Activated CD4-positive, alpha-beta T cell treated with anti-CD3 and anti-CD28 coated beads, Interleukin-2, Interleukin-4, amounts not matched to agents 100 ng/mL and 50 ng/mL, durations not matched to agents 16 hours and 8 hours (primary cell): ENCODE measurements around the gene ATP5F1E.
"Not testable (repeated sequence)": the region's sequence is repeated elsewhere in the genome, so short reads cannot be mapped to it uniquely, and the experiment has no call there.

Experiments used
- DNase-seq: peaks from one replicate; pipeline ENCODE4 v3.0.0-alpha.2; 2020; ENCODE audit warnings: low spot score

The ATP5F1E gene

GRCh38 chr20:59019217-59019616 lies 12.9 kb downstream of the ATP5F1E start, which contains the start of gene TUBB1:
TSS of gene TUBB1 (plus strand) at chr20:59019429. CDS start at chr20:59019523, 94 bp downstream.
- no peak for DNase-seq

- no peak for DNase-seq
These were observed 13.3 kb downstream of the ATP5F1E start for GRCh38 chr20:59018817-59019216.

DNA sequence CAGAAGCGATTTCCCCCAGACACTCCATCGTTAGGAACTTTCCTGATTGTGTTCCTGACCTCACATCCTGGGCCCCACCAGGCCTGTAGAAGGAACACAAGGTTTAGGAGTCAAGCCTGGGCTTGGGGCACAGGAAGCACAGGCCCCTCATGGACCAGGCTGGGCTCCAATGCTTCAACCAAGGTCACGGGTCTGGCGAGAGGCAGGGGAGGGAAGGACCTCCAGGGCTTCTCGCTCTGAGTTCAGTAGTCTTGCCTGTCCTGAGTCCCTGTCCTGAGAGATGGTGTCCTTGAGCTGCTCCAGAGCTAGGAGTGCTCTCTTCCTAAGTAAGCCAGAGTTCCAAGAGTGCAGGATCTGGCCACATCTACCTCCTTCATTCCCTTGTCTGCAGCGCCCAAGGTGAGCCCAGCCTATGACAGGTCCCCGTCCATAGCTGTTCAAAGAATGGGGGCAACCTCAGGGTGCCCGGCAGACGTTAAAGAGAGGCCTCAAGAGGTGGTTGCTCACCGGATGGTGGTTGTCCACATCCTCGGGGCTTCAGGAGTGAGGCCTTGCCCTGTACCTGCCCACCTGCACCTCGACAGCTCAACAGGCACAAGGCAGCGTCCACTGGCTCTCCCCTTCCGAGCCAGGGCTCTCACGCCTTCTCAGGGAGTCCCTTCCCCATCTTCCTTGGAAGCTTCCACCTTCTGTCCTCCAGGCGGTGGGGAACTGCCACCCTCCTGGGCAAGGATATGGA lies 14.5 kb downstream of the ATP5F1E start:
- no peak for DNase-seq

DNA sequence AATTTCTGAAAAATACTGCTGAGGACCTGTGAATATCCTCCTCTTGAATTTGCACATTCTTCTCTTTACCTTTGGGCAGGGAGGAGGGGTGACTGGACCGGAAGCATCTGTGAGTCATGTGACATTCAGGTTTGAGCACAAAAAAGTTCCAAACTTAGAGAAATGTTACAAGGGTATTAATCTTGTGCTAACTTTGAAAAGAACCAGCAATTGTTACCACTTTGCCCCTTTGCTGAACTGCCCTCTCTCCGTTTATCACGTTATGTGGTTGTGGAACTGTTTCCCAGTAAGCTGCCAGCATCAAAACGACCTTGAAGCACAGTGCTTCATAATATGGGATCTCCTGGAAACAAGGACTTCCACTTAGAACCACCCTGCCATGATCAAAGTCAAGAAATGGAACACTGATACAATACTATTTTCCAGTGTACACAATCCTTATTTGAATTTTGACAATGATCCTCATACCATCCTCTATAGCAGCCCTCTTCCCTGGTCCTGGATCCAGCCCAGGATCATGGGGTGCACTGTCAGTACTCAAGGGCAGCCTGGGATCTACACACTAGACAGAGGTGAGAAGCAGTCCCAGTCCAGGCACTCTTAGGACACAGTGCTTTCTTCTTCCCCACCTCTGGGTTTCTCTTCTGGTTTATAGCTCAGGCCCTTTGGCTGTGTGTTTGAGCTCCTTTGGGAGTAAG lies 15.2 kb downstream of the ATP5F1E start:
- no peak for DNase-seq

- DNase-seq = no peak
These were observed 16.1 kb downstream of the ATP5F1E start for GRCh38 chr20:59015812-59016711.

DNA sequence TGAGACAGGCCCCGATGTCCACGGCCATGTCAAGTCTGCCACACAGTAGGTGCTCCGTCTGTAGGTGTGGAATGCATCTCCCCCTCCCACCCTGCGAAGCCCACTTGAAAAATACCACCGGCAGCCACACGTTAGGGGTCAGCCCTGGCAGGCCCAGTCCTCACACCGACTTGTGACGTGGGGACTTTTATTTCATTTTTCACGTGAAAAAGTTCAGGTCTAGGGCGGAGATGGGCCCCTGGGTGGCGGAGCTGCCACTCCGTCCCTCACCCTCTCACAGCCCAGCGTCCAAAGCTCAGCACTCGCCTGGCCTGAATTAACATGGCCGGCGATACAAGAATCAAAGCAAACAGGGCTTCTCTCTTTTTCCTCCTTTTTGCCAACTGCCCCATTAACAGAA lies 16.7 kb downstream of the ATP5F1E start:
- no peak for DNase-seq

DNA sequence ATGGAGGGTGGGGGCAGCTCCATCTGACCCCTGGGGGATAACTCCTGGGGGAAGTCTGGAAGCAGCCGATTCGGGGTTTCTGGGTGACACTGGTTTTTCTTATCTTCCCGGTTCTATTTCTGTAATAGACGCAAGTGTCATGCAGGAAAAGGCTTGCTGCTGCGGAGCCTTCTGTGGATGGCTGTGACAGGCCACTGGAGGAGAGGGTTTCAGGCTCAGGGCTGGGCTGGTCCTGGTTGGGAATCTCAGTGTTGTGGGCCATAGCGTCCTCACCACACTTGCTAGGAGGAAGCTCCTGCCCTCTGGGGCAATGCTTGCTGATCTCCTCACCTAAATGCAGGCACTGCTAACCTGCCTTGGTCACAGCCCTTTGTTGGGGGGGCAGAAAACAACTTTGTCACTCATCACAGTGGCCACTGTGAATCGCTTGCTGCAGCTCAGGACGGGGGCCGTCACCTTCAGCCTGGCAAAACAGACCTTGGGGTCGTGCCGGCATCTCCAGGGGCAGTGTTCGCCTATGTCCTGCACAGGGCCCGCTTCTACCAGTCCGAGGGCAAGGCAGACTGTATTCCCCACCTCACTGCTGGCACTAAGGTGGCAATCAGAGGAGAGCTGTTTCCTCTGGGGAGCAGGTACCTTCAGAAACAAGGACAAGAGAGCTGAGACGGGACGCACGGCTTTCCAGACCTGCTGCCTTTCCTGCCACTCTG lies 17.3 kb downstream of the ATP5F1E start:
- DNase-seq = no peak

GRCh38 chr20:59013959-59014608 lies 18.1 kb downstream of the ATP5F1E start:
- DNase-seq = no peak

GRCh38 chr20:59013031-59013951 lies 18.8 kb downstream of the ATP5F1E start:
- DNase-seq = no peak

DNA sequence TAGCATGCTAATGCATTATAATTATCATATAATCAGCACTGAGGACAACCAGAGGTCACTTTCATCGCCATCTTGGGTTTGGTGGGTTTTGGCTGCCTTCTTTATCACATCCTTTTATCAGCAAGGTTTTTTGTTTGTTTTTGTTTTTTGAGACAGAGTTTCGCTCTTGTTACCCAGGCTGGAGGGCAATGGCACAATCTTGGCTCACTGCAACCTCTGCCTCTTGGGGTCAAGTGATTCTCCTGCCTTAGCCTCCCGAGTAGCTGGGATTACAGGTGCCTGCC lies 20.3 kb downstream of the ATP5F1E start:
- DNase-seq = not testable (repeated sequence)

GRCh38 chr20:59010995-59011873 lies 20.9 kb downstream of the ATP5F1E start:
- no peak for DNase-seq

DNA sequence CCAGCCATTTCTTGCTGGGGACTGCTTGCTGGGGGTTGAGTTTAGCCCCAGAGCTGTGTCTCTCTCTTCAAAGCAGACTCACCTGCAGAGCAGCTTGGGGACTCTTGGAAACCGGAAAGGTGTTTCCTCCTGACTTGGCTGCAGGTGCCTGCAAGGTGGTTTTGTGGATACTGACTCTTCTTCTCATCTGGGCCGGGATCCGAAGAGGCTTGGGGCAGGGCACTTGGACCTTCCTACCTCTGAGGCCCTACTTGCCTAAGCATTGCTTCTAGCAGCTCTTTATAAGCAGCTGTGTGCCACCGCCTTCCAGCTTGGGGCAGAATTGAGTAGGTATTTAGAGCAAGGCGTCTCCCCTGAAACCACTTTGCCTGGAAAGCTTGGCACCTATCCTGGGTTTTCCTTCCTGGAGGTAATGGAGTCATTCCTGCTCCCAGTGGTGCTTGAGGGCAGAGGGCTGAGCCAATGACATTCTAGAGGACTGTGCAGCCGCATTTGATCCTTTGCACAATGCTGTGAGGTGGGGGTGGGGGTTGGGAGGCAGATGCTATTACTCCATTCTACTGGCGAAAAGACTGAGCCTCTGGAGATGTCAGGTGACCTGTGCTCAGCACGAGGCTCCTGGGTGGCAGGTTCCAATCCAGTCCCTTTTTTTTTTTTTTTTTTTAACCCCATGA lies 21.7 kb downstream of the ATP5F1E start:
- DNase-seq = no peak

DNA sequence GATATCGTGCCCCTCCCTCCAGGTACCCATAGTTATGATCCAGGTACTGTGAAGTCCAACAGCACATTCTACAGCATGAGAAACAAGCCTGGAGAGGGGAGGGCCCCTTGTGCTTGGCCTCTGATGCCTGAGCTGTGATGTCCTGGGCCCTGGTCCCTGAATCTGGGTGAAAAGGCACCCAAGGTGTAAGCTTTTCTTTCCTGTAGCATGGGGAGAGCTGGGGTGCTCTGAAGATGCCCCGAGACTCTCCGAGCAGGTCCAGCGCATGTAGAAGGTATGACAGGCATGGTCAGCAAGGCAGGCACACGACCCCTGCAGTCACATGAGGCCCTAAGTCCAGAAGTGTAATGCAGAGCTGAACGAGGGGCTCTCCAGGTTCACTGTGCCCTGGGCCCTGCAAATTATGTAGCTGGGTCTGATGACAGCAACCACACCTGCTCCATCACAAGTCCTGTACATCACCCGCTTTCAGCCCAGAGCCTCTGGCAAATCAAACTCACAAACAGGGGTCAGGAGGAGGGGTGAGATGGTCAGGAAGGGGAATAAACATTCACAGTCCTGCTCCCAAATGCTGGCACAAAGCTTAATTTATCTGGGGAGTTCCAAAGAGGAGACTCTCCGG lies 23.3 kb downstream of the ATP5F1E start:
- DNase-seq = no peak

DNA sequence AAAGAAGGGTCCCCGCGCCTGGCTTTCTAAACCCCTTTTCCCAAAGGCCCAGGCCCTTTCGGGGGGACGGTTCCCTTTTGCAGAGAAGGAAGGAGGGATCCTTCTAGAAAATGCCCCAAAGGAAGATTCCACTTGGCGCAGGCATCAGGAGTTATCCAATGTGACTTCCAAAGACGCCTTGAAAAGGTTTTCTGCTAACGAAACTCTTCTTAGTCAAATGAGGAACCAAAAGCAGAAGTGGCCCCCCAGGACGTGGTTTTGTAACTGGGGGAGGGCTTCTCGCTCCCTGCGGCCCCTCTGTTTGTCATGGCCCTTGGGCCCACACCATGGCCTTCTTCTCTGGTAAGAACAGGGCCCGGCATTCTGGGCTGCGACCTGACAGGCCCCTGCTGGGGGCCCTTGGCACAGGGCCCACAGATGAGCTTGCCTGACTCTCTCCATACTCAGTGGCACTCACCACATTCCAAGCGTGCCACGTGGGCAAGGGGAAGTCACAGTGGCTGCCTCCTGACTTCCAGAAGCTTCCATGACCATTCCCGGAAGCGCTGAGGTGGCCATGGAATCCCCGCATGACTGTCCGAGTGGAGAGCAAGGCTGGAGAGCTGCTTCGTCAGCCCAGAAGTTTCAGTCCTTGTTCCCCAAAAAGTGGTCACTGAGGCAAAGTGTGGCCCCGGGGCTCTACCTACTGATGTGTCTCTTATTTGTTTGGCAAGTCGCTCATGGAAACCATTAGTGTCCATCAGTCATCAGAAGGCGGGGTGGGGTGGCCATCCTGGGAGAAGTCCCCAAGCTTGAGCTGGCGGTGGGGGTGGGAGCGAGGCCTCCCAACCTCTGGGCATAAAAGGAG lies 24.2 kb downstream of the ATP5F1E start:
- no peak for DNase-seq

DNA sequence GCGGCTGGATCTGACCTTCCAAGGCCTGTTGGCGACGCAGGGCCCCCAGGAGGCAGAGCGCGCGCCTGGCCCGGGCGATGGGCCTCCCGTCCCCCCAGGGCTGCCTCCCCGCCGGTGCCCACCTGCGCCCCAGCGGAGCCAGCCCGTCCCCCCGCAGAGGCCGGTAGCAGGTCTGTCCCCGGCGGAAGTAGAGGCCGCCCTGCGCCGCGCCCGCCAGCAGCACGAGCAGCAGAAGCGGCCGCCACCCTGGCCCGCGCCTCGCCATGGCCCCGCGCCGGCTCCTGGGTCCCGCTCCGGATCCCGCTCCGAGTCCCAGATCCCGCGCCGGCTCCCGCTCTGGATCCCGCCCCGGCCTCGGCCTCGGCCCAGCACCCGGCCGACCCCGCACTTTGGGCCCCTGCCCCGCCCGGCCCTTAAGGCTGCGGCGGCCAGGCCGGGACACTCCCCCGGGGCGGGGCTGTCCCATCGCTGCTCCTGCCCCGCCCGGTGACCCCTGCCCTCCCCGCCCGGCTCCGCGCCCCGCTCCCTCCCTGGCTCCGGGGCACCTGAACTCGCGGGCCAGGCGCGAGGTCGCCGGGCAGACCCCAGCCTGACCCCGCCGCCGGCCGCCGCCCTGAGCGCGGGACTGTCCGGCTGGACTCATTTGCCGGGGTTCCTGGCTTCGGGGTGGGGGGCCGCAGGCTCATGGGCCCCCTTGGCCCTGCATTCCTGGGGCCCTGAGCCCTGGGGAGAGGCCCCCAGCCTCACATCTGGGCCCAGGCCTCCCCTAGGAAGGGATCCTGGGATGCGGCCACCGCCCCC lies 25.1 kb downstream of the ATP5F1E start, which contains the start of gene CTSZ:
TSS of gene CTSZ (minus strand) at position 391 of the 801 bp plus-strand sequence. CDS start at position 265, 126 bp downstream.
- DNase-seq = no peak

GRCh38 chr20:59006167-59006863 lies 25.8 kb downstream of the ATP5F1E start:
- DNase-seq = no peak
